Loucy (cell line): ENCODE measurements around the gene NOS3.

Source experiments
- H2AFZ ChIP-seq: fragments of 200-600 bp; sonication (generic); 2 replicates; pipeline ENCODE4 v1.6.0; 2016; ENCODE audit warnings: antibody characterized with exemption, mild to moderate bottlenecking, low read length, moderate library complexity
- H3F3A ChIP-seq: fragments of 200-600 bp; 2 replicates; pipeline ENCODE4 v1.6.0; 2016; ENCODE audit warnings: antibody characterized with exemption, low read depth, mild to moderate bottlenecking
- H3K27me3 ChIP-seq: fragments of 200-600 bp; sonication (generic); 2 replicates; pipeline ENCODE4 v1.6.1; 2014; ENCODE audit warnings: low read length, mild to moderate bottlenecking; ENCODE audit not compliant: insufficient read depth, poor library complexity, severe bottlenecking
- H3K36me3 ChIP-seq: fragments of 200-600 bp; sonication (generic); 2 replicates; pipeline ENCODE4 v1.6.1; 2016; ENCODE audit warnings: low read length; ENCODE audit not compliant: insufficient read depth
- H3K4me1 ChIP-seq: fragments of 200-600 bp; sonication (generic); 2 replicates; pipeline ENCODE4 v1.5.1; 2014; ENCODE audit warnings: low read length, mild to moderate bottlenecking; ENCODE audit not compliant: insufficient read depth, poor library complexity, severe bottlenecking
- H3K4me2 ChIP-seq: fragments of 200-600 bp; sonication (generic); 2 replicates; pipeline ENCODE4 v1.6.0; 2014; ENCODE audit warnings: antibody characterized with exemption, low read length, low read depth, mild to moderate bottlenecking; ENCODE audit not compliant: poor library complexity, severe bottlenecking
- H3K4me3 ChIP-seq: fragments of 200-600 bp; sonication (generic); 2 replicates; pipeline ENCODE4 v1.5.1; 2014; ENCODE audit warnings: low read length, mild to moderate bottlenecking, mixed read lengths; ENCODE audit not compliant: poor library complexity, severe bottlenecking
- H3K79me2 ChIP-seq: fragments of 200-600 bp; sonication (generic); 2 replicates; pipeline ENCODE4 v1.6.1; 2014; ENCODE audit warnings: low read length; ENCODE audit not compliant: insufficient read depth
- H3K9ac ChIP-seq: fragments of 200-600 bp; sonication (generic); 2 replicates; pipeline ENCODE4 v1.6.0; 2014; ENCODE audit warnings: mild to moderate bottlenecking, low read depth, low read length, moderate library complexity; ENCODE audit not compliant: poor library complexity, severe bottlenecking
- H3K9me2 ChIP-seq: fragments of 200-600 bp; sonication (generic); replicated peaks from 2 replicates; pipeline ENCODE4 v1.6.1; 2016; ENCODE audit warnings: low read depth, low read length, mixed read lengths
- H3K9me3 ChIP-seq: fragments of 200-600 bp; sonication (generic); 2 replicates; pipeline ENCODE4 v1.6.1; 2014; ENCODE audit warnings: mild to moderate bottlenecking, antibody characterized with exemption, low read length, low read depth; ENCODE audit not compliant: insufficient read depth
- H4K20me1 ChIP-seq: fragments of 200-600 bp; sonication (generic); 2 replicates; pipeline ENCODE4 v1.6.0; 2014; ENCODE audit warnings: antibody characterized with exemption, low read length, mild to moderate bottlenecking; ENCODE audit not compliant: insufficient read depth, poor library complexity, severe bottlenecking
- CTCF ChIP-seq: fragments of 200-600 bp; sonication (generic); conservative IDR thresholded peaks from 2 replicates; pipeline ENCODE4 v1.5.1; 2014; ENCODE audit warnings: mild to moderate bottlenecking, antibody characterized with exemption, low read length
- EZH2phosphoT487 ChIP-seq: fragments of 200-600 bp; IDR thresholded peaks from 2 replicates; pipeline ENCODE4 v1.6.1; 2018; ENCODE audit warnings: antibody characterized with exemption, mild to moderate bottlenecking, moderate library complexity, borderline replicate concordance

Gene NOS3

GRCh38 chr7:151000897-151001495 lies 10.2 kb downstream of the NOS3 start:
- H3K4me2 ChIP-seq, result no peak overlapping the region
- no peaks in the 10 kb centered on the region for H3K36me3 ChIP-seq
- no peaks in the 10 kb centered on the region for H4K20me1 ChIP-seq
- peaks cover 7% of the 10 kb centered on the region for H3K4me1 ChIP-seq
- no peaks in the 10 kb centered on the region for H3K9me3 ChIP-seq
- H3K27me3 ChIP-seq, result no peaks in the 10 kb centered on the region
- H3K4me3 ChIP-seq, result no peak overlapping the region
- TF ChIP-seq CTCF, result no peak
- TF ChIP-seq EZH2phosphoT487, result no peak
- H3K9ac ChIP-seq, result no peak overlapping the region
- H2AFZ ChIP-seq, result no peak overlapping the region
- H3K79me2 ChIP-seq, result no peaks in the 10 kb centered on the region
- no peaks in the 10 kb centered on the region for H3K9me2 ChIP-seq
- no peaks in the 10 kb centered on the region for H3F3A ChIP-seq

GRCh38 chr7:151001546-151001945 lies 10.7 kb downstream of the NOS3 start:
- no peak overlapping the region for H3K4me3 ChIP-seq
- H4K20me1 ChIP-seq, result no peaks in the 10 kb centered on the region
- H3K27me3 ChIP-seq, result no peaks in the 10 kb centered on the region
- peaks cover 7% of the 10 kb centered on the region for H3K4me1 ChIP-seq
- no peak overlapping the region for H2AFZ ChIP-seq
- H3K9me3 ChIP-seq, result no peaks in the 10 kb centered on the region
- H3F3A ChIP-seq, result no peaks in the 10 kb centered on the region
- no peaks in the 10 kb centered on the region for H3K79me2 ChIP-seq
- no peaks in the 10 kb centered on the region for H3K36me3 ChIP-seq
- no peaks in the 10 kb centered on the region for H3K9me2 ChIP-seq
- H3K9ac ChIP-seq, result no peak overlapping the region
- TF ChIP-seq CTCF, result no peak
- TF ChIP-seq EZH2phosphoT487, result no peak
- no peak overlapping the region for H3K4me2 ChIP-seq

- Histone ChIP-seq H3K9me3 (no peaks in the 10 kb centered on the region), H3F3A (no peaks in the 10 kb centered on the region), H3K79me2 (no peaks in the 10 kb centered on the region), H3K9ac (no peak overlapping the region), H3K4me2 (no peak overlapping the region), H3K27me3 (no peaks in the 10 kb centered on the region), H3K36me3 (no peaks in the 10 kb centered on the region), H2AFZ (no peak overlapping the region), H3K4me3 (no peak overlapping the region), H3K4me1 (peaks cover 24% of the 10 kb centered on the region), H3K9me2 (no peaks in the 10 kb centered on the region), H4K20me1 (no peaks in the 10 kb centered on the region)
- TF ChIP-seq EZH2phosphoT487, result no peak
- no peak for TF ChIP-seq CTCF
Observed at GRCh38 chr7:151003572-151003971, 12.8 kb downstream of the NOS3 start.
